KOPT-K1 (cell line): ENCODE data around the gene DPAGT1.

ENCODE experiments used
- H3K27ac ChIP-seq: fragments of 200-600 bp; sonication (generic); 2 replicates; pipeline ENCODE4 v1.5.1; 2016; ENCODE audit warnings: antibody characterized with exemption, mild to moderate bottlenecking, low read depth, low read length; ENCODE audit not compliant: poor library complexity, severe bottlenecking
- H3K36me3 ChIP-seq: fragments of 200-600 bp; sonication (generic); 2 replicates; pipeline ENCODE4 v1.5.1; 2017; ENCODE audit warnings: antibody characterized with exemption, mild to moderate bottlenecking, low read length, moderate library complexity; ENCODE audit not compliant: insufficient read depth
- H3K9me3 ChIP-seq: fragments of 200-600 bp; sonication (generic); 2 replicates; pipeline ENCODE4 v1.5.1; 2017; ENCODE audit warnings: antibody characterized with exemption, low read length, mild to moderate bottlenecking; ENCODE audit not compliant: insufficient read depth, poor library complexity, severe bottlenecking

The DPAGT1 gene

GRCh38 chr11:119092880-119093842 lies 8.5 kb downstream of the DPAGT1 start:
- Histone ChIP-seq H3K36me3 (peaks cover 60% of the 10 kb centered on the region), H3K9me3 (no peaks in the 10 kb centered on the region), H3K27ac (peak overlapping the region; percentile 96)

DNA sequence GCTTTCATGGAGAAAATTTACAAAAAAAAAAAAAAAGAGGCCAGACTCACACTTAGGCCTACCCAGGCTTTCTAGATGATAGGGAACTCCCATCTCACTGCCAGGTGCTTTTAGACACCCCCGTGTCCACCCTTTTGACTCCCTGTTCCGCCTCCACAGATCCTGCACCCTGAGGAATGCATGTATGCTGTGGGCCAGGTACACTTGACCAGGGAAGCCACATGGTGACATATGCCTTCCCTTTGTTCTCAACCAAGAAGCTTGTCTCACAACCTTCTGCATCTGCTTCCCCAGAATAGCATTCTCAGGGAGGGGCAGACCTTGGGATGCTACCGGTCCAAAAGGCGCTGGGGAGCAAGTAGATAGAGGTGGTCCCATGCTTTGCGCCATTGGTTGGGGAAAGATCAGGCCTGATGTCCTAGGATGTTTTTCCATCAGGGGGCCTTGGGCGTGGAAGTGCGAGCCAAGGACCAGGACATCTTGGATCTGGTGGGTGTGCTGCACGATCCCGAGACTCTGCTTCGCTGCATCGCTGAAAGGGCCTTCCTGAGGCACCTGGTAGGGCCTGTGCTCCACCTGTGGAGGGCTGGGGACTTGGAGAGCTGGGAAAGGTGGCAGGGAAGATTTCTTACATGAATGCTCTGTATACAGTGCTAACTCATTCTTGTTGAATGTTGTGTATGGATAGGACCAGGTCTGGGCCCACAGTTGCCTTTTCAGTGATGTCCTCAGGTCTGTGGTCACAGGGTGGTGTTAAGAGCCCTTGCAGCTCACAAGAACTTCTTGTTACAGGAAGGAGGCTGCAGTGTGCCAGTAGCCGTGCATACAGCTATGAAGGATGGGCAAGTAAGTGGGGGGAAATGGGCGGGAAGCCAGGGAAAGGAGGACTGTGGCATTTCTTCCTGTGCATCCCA lies 9.4 kb downstream of the DPAGT1 start:
- no peaks in the 10 kb centered on the region for H3K9me3 ChIP-seq
- peak overlapping the region; percentile 96 for H3K27ac ChIP-seq
- H3K36me3 ChIP-seq: peaks cover 51% of the 10 kb centered on the region

GRCh38 chr11:119091178-119091577 lies 10.5 kb downstream of the DPAGT1 start:
- Histone ChIP-seq H3K27ac (no peak overlapping the region), H3K36me3 (peaks cover 41% of the 10 kb centered on the region), H3K9me3 (no peaks in the 10 kb centered on the region)

GRCh38 chr11:119089319-119089718 lies 12.3 kb downstream of the DPAGT1 start:
- Histone ChIP-seq H3K9me3 (no peaks in the 10 kb centered on the region), H3K27ac (no peak overlapping the region), H3K36me3 (peaks cover 39% of the 10 kb centered on the region)

DNA sequence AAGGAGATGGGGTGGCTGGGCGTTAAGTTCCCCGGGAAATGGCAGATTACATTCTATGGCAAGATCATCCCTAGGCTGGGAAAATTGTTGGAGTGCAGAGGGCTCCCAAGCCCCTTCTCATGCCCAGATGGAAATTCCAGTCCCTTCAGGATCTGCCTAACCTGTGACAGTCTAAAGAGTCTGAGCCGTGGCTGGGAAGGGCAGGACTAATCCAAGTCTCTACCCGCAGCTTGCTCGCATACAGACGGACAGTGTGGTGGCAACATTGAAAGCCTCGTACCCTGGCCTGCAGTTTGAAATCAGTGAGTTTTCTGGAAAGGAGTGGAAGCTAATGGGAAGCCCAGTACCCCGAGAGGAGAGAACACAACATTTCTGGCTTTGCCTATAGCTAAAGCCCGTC lies 13.2 kb downstream of the DPAGT1 start:
- Histone ChIP-seq H3K36me3 (peaks cover 30% of the 10 kb centered on the region), H3K27ac (no peak overlapping the region), H3K9me3 (no peaks in the 10 kb centered on the region)

GRCh38 chr11:119087747-119088241 lies 13.9 kb downstream of the DPAGT1 start:
- H3K36me3 ChIP-seq: peaks cover 24% of the 10 kb centered on the region
- no peaks in the 10 kb centered on the region for H3K9me3 ChIP-seq
- peak overlapping the region; percentile 48 for H3K27ac ChIP-seq

GRCh38 chr11:119087123-119087522 lies 14.5 kb downstream of the DPAGT1 start:
- Histone ChIP-seq H3K36me3 (peaks cover 23% of the 10 kb centered on the region), H3K9me3 (no peaks in the 10 kb centered on the region), H3K27ac (peak overlapping the region; percentile 48)

- Histone ChIP-seq H3K36me3 (peaks cover 27% of the 10 kb centered on the region), H3K9me3 (no peaks in the 10 kb centered on the region), H3K27ac (peak overlapping the region; percentile 86)
These were observed 16.2 kb downstream of the DPAGT1 start for GRCh38 chr11:119085437-119085847.

DNA sequence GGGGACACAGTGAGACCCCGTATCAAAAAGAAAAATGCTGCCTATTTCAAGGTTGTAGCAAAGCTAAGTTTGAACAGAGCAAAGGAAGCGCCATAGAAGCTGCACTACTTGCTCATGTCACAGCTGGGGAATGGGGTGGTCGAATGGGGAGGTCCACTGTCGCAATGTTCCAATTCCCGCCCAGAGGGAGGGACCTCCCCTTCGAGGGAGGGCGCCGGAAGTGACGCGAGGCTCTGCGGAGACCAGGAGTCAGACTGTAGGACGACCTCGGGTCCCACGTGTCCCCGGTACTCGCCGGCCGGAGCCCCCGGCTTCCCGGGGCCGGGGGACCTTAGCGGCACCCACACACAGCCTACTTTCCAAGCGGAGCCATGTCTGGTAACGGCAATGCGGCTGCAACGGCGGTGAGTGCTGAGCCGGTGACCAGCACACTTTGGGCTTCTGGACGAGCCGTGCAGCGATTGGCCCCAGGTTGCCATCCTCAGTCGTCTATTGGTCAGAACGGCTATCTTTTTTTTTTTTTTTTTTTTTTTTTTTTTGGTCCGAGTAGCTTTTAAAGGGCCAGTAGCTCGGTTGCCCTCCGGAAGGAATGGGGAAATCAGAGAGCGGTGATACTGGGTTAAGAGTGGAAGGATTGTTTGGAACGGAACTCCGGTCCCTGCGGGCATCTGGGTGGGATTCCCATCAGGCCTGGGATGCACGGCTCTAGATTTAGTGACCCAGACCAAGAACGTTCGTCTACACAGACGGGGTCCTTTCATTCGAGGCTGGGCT lies 16.8 kb downstream of the DPAGT1 start, which contains the start of gene HMBS:
Gene HMBS (plus strand): TSS at position 219 of the 774 bp plus-strand sequence. CDS start 153 bp downstream, at position 372.
- Histone ChIP-seq H3K9me3 (no peaks in the 10 kb centered on the region), H3K27ac (peak within 1 kb of the TSS; percentile 86), H3K36me3 (peaks cover 32% of the 10 kb centered on the region)

DNA sequence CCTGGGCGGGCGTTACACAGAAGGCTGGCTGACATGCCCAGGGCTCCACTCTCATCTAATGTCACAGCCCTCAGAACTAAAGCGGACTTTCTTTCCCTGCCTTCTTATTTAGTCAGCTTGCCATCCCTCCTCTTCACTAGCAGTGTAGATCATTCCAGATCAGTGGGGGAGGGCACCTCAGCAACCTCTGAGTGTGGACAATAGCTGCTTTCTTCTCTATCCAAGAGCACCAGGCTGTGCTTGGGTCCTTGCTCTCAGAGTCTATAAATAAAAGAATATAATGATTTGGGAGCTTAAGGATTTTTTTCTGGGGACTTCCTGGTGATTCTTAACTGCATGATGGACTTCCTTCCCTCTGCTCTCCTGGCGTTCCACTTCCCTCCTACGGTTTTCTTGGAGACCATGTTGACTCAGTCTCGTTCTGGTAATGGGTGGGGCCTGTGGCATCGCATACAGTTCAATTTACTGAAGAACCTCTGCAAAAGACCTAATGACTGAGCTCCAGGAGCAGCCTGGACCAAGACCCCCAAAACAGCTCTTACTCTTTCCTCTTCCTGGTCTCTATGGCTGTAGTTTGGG lies 19.9 kb downstream of the DPAGT1 start:
- Histone ChIP-seq H3K9me3 (no peaks in the 10 kb centered on the region), H3K27ac (no peak overlapping the region), H3K36me3 (peaks cover 60% of the 10 kb centered on the region)

DNA sequence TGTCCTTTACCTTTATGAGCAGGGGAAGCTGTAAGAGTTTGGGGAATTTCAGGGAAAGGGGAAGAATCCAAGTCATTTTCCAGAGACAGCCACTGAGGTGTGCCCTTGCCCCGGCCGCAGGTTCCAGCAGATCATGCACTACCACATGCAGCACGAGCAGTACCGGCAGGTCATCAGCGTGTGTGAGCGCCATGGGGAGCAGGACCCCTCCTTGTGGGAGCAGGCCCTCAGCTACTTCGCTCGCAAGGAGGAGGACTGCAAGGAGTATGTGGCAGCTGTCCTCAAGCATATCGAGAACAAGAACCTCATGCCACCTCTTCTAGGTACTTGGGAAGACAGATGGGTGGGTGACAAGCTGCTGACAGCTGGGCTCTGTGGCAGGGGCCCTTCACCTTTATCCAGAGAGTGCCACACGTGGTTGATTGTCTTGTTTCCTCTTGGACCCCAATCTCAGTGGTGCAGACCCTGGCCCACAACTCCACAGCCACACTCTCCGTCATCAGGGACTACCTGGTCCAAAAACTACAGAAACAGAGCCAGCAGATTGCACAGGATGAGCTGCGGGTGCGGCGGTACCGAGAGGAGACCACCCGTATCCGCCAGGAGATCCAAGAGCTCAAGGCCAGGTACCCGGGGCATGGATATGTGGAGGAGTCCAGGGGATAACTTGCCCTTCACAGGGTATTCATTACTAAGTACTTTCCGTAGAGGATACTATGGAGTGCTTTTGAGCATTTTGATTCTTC lies 22.8 kb downstream of the DPAGT1 start:
- H3K27ac ChIP-seq: no peak overlapping the region
- peaks cover 77% of the 10 kb centered on the region for H3K36me3 ChIP-seq
- H3K9me3 ChIP-seq: no peaks in the 10 kb centered on the region

DNA sequence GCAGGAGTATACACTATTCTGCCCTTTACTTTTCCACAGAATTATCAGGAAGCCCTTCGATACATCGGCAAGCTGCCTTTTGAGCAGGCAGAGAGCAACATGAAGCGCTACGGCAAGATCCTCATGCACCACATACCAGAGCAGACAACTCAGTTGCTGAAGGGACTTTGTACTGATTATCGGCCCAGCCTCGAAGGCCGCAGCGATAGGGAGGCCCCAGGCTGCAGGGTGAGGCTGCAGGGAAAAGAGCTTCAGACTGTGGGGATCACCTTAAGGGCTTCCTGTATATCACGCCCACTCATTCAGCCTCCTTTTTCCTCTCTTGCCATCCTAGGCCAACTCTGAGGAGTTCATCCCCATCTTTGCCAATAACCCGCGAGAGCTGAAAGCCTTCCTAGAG lies 23.8 kb downstream of the DPAGT1 start:
- no peak overlapping the region for H3K27ac ChIP-seq
- H3K36me3 ChIP-seq: peaks cover 87% of the 10 kb centered on the region
- H3K9me3 ChIP-seq: no peaks in the 10 kb centered on the region

- no peaks in the 10 kb centered on the region for H3K9me3 ChIP-seq
- peak within 1 kb of the TSS; percentile 77 for H3K27ac ChIP-seq
- peaks cover 33% of the 10 kb centered on the region for H3K36me3 ChIP-seq
These were observed 34.1 kb downstream of the DPAGT1 start, which contains the start of gene VPS11 for GRCh38 chr11:119067371-119068222. TSS of gene VPS11 (plus strand) at chr11:119067818. CDS start at chr11:119067824, 6 bp downstream.
